Endometrial microvascular endothelial cells (primary cell): ENCODE data around the gene TPM2. TPM values are rescaled to one million over a fixed set of nuclear protein-coding genes. Genes with fewer than 3 reads are reported as not detected.

Source experiments
- in situ Hi-C: cut with HindIII; loops from 2 replicates; pipeline ENCODE4 v1.10.0; 2017; ENCODE audit warnings: low sequenced_read_pairs, low pct_unique_long_range_greater_than_20kb; ENCODE audit errors: inconsistent ontology term
- total RNA-seq: library from RNA; depleted of rRNA; stranded (reverse); fragments of >200 nt; gene quantifications from one replicate; pipeline ENCODE4 v1.2.3, GENCODE V29; 2015; ENCODE audit errors: inconsistent ontology term

TPM2 gene
- total RNA-seq, 1 donor from 2014 or later, result 99.1 TPM

- in situ Hi-C loops, result no loop called here
Observed at GRCh38 chr9:35682520-35683315, 7.0 kb downstream of the TPM2 start.

- in situ Hi-C loops, result no loop called here
Observed at GRCh38 chr9:35682051-35682450, 7.7 kb downstream of the TPM2 start.

GRCh38 chr9:35681341-35682002 lies 8.3 kb downstream of the TPM2 start:
- in situ Hi-C loops, result no loop called here

- in situ Hi-C loops, result no loop called here
Observed at GRCh38 chr9:35680331-35681105, 9.2 kb downstream of the TPM2 start.

GRCh38 chr9:35679766-35680330 lies 9.9 kb downstream of the TPM2 start:
- in situ Hi-C loops, result no loop called here

GRCh38 chr9:35679091-35679490 lies 10.6 kb downstream of the TPM2 start:
- in situ Hi-C loops, result no loop called here

GRCh38 chr9:35675732-35676392 lies 13.9 kb downstream of the TPM2 start:
- in situ Hi-C loops, result no loop called here

GRCh38 chr9:35675204-35675603 lies 14.5 kb downstream of the TPM2 start:
- in situ Hi-C loops, result no loop called here

- in situ Hi-C loops, result no loop called here
Observed at GRCh38 chr9:35674025-35674361, 15.7 kb downstream of the TPM2 start.

GRCh38 chr9:35673132-35674024 lies 16.3 kb downstream of the TPM2 start, which contains the start of gene CA9:
Gene CA9 (plus strand): TSS chr9:35673928. CDS start chr9:35673960, 32 bp downstream.
- in situ Hi-C loops, result no loop called here

- in situ Hi-C loops, result no loop called here
Observed at GRCh38 chr9:35669331-35670145, 20.2 kb downstream of the TPM2 start.

GRCh38 chr9:35667939-35668338 lies 21.8 kb downstream of the TPM2 start:
- in situ Hi-C loops, result no loop called here

GRCh38 chr9:35666549-35666948 lies 23.2 kb downstream of the TPM2 start:
- in situ Hi-C loops, result no loop called here

GRCh38 chr9:35666045-35666444 lies 23.7 kb downstream of the TPM2 start:
- in situ Hi-C loops, result no loop called here

GRCh38 chr9:35665471-35665818 lies 24.3 kb downstream of the TPM2 start:
- in situ Hi-C loops, result no loop called here

- in situ Hi-C loops, result no loop called here
Observed at GRCh38 chr9:35664531-35665470, 24.9 kb downstream of the TPM2 start, which contains the start of gene ARHGEF39. Gene ARHGEF39 (minus strand): TSS chr9:35665195. CDS start chr9:35665169, 26 bp downstream.
